ENCODE data around the gene ACTN3.
"Not testable (repeated sequence)": the region's sequence is repeated elsewhere in the genome, so short reads cannot be mapped to it uniquely, and the experiment has no call there.

The ACTN3 gene

DNA sequence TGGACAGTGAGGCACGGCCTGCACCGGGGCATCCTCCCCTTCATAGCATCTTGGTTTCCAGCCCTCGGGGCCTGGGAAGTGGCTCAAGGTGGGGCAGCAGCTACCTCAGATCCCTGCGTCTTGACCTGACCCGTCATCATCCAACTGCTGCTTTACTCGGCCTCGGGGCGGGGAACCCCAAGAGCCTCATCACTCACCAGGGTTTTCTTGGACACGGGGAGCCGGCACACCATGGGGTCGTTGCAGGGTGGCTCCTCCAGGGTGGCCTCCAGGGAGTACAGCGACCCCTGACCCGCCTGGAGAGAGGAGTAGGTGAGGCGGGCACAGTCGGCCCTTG lies 21.1 kb downstream of the ACTN3 start:
- DNase-seq = no peak

GRCh38 chr11:66568124-66568916 lies 21.6 kb downstream of the ACTN3 start, which contains the start of gene CTSF:
CTSF (minus strand) TSS chr11:66568606; CDS start chr11:66568486, 120 bp downstream.
- peak; percentile 52 for DNase-seq

- DNase-seq = no peak
Measured at GRCh38 chr11:66569076-66569475, 22.4 kb downstream of the ACTN3 start.

GRCh38 chr11:66570079-66570849 lies 23.6 kb downstream of the ACTN3 start:
- DNase-seq = no peak

- no peak for DNase-seq
Measured at GRCh38 chr11:66570850-66571180, 24.1 kb downstream of the ACTN3 start.

GRCh38 chr11:66579017-66579606 lies 32.4 kb downstream of the ACTN3 start:
- DNase-seq = peak; percentile 59

DNA sequence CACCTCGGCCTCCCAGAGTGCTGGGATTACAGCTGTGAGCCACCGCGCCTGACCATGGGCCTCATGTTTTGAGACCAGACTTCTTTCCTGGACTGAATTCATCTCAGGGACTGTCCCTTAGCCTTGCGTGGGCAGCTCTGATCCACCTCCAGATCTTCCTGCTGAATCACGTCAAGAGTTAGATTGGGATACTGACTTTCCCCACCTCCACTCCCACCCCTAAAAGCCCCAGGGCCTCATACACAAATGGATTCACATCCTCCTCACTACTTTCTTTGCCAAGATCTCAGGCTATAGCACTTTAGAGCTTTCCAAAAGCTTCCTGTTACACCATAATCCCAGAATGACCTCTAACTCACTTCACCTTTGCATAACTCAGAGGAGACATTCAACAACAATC lies 34.1 kb downstream of the ACTN3 start:
- no peak for DNase-seq

GRCh38 chr11:66581261-66581660 lies 34.6 kb downstream of the ACTN3 start:
- no peak for DNase-seq

DNA sequence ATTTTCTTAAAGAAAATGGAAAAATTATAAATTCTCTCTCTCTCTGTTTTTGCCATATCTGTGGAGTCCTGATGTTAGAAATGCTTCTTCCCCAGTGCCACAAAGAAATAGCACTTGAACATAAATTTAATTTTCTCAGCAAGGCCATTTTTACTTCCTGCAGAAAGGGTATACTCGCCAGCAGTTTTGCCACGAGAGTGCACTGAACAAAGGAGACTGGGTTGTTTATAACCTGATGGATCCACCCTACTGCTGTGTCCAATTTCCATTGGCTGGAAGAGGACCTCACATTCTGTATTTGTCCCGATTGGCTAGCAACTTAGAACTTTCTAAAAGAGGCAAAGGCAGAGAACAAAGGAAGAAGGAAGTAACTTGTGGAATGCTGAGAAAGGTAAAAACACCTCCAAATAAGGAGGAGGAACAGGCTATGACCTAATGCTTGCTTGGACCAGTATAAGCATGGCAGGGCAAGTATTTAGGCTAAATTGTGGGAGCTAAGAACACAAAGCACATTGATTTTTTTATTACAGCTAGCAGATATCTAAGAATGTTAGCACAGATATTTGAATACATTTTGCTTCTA lies 36.0 kb downstream of the ACTN3 start:
- not testable (repeated sequence) for DNase-seq

DNA sequence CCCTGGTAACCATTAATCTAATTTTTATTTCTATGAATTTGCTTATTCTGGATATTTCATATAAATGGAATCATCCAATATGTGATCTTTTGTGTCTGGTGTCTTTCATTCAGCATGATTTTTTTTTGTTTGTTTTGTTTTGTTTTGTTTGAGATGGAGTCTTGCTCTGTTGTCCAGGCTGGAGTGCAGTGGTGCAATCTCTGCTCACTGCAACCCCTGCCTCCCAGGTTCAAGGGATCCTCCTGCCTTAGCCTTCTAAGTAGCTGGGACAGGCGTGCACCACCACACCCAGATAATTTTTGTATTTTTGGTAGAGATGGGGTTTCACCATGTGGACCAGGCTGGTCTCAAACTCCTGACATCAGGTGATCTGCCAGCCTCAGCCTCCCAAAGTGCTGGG lies 38.7 kb downstream of the ACTN3 start:
- DNase-seq = not testable (repeated sequence)

DNA sequence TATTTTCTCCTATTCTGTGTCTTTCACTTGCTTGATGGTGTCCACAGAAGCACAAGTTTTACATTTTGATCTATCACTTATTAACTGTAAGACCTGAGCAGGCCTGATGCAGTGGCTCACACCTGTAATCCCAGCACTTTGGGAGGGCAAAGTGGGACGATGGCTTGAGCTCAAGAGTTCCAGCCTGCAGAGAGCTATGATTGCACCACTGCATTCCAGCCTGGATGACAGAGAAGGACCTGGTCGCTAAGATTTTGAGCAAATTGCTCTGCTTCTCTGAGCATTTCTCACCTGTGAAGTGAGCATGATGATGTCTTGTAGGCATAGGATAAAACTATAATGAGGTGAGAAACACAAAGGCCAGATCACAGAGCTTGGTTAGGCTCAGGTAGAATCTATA lies 39.4 kb downstream of the ACTN3 start:
- DNase-seq = no peak

GRCh38 chr11:66589315-66589714 lies 42.6 kb downstream of the ACTN3 start:
- DNase-seq = not testable (repeated sequence)

GRCh38 chr11:66589996-66590675 lies 43.4 kb downstream of the ACTN3 start:
- no peak for DNase-seq

- no peak for DNase-seq
Measured at GRCh38 chr11:66591175-66591574, 44.5 kb downstream of the ACTN3 start.

DNA sequence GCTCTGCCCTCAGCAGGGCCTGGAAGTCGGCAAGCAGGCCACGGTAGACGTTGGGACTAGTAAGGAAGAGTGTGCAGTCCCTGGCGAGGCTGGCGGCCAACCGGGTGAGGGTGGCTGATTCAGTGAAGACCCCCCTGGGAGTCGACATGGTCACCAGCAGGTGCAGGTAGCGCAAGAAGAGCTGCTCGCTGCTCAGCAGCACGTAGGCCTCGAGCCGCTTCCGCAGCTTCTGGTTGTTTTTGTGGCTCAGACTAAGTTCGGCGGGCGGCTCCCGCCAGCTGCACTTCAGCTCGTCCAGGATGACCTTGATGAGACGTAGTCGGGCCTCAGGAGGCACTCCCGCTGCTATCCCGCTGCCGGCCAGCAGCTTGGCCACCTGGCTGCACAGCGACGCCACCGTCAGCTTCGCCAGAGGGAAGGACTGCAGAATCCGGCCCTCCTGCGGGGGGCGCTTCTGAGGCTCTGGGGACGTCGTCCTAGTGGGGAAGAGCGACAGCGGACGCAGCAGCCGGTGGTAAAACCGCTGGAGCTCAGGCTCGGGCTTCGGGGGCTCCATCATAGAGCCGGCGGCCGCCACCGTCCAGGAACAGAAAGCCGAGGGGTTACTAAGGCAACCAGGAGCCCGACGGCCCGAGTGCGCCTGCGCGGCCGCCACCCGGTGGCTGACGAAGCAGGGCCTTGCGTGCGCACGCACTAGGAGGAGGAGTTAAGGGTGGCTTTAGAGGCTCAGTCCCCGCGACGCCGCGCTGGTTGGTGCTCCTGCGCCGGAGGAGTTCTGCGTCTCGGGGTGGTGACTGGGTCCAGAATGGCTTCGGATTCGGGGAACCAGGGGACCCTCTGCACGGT lies 46.0 kb downstream of the ACTN3 start, which contains the start of the genes CCDC87 and CCS:
CCDC87 (minus strand) TSS at position 607 of the 846 bp plus-strand sequence; CDS start at position 559, 48 bp downstream.
CCS (plus strand) TSS at position 729 of the 846 bp plus-strand sequence; CDS start at position 806, 77 bp downstream.
- peak; percentile 97 for DNase-seq

DNA sequence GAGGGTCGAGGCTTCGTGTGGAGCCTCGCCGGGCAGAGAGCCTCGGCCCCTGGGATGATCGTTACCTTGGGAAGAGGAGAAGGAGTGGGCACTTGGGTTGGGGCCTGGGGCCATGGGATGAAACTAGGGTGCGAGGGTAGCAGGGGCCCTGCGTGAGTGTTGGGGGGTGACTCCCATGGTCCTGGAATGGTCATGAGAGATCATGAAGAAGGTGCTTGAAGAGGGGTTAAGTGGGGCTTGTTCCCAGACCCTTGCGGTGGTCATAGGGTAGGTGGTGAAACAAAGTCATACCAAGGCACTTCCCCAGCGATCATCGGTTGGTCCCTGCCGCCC lies 46.6 kb downstream of the ACTN3 start:
- DNase-seq = no peak

- DNase-seq = no peak
Measured at GRCh38 chr11:66593650-66594049, 46.9 kb downstream of the ACTN3 start.

- DNase-seq = no peak
Measured at GRCh38 chr11:66595245-66595904, 48.7 kb downstream of the ACTN3 start.

DNA sequence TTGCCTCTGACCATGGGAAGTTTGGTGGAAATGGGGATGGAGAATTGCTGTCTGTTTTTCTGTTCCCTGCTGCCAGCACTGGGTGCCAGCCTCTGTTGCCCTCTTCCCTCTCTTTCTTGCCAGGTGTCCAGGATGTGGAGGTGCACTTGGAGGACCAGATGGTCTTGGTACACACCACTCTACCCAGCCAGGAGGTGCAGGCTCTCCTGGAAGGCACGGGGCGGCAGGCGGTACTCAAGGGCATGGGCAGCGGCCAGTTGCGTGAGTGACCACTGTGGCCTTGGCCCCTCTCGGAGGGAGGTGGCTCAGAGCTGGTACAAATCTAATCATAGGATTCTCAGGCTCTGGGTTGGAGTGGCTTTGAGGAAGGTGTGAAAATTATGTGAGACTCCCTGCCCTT lies 52.3 kb downstream of the ACTN3 start:
- no peak for DNase-seq

GRCh38 chr11:66600219-66600618 lies 53.5 kb downstream of the ACTN3 start:
- no peak for DNase-seq

DNA sequence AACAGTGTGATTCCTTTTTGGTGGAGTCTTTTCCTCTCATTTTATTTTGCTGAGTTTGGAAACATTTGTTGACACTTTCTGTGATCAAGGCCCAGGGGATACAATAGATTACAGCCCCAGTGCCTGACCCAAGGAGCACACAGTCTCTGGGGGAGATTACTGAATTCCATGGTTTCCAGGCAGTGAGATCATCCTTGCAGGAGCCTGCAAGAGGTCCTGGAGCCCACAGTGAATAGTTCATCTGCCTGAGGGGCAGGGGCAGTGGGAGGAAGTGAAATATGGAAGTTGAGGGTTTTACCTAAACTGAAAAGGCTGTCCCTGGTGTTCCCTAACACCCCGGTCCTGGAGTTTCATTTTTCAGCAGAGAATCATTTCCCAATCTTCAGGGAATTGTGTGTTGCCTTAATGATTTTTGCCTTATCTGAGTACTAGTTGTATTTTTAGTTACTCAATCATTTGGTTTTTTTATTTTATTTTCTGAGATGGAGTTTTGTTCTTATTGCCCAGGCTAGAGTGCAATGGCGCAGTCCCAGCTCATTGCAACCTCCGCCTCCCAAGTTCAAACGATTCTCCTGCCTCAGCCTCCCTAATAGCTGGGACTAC lies 54.0 kb downstream of the ACTN3 start:
- DNase-seq = no peak
